GM12864 (cell line): Measurements from ENCODE around the gene FLT1.

Experiments used
- DNase-seq: peaks from one replicate; pipeline ENCODE4 v3.0.0-alpha.2; 2011; ENCODE audit warnings: low read depth
- H3K4me3 ChIP-seq: 2 replicates; pipeline ENCODE4 v1.5.1; 2011; ENCODE audit warnings: mild to moderate bottlenecking, low read depth, low read length, control low read depth
- CTCF ChIP-seq: IDR thresholded peaks from 2 replicates; pipeline ENCODE4 v1.5.1; 2011; ENCODE audit warnings: low read depth, mild to moderate bottlenecking, moderate library complexity, low read length, control low read depth, inconsistent platforms; ENCODE audit errors: missing control alignments

FLT1 gene

DNA sequence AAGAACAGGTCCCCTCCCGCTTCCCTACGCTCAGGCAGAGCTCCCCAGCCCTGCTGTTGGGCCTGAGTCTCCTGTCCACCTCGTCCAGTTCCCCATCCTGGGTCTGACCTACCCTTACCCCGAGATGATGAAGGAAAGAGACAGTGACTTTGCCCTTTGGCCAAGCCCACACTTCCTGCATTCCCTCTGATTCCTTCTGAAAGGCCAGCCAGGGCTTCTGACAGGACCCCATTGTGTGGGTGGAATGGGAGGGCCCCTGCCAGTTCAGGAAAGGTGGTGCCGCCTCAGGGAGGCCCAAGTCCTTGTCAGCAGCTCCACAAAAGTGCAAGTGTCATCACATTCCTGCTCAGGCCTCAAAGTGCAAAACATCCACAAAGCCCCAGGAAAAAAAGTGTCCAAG lies 178.8 kb downstream of the FLT1 start:
- no peak overlapping the region for H3K4me3 ChIP-seq
- no peak for DNase-seq
- no peak for TF ChIP-seq CTCF

- no peak for TF ChIP-seq CTCF
- no peak for DNase-seq
- H3K4me3 ChIP-seq, result no peak overlapping the region
These were observed 180.0 kb downstream of the FLT1 start for GRCh38 chr13:28314879-28315278.

DNA sequence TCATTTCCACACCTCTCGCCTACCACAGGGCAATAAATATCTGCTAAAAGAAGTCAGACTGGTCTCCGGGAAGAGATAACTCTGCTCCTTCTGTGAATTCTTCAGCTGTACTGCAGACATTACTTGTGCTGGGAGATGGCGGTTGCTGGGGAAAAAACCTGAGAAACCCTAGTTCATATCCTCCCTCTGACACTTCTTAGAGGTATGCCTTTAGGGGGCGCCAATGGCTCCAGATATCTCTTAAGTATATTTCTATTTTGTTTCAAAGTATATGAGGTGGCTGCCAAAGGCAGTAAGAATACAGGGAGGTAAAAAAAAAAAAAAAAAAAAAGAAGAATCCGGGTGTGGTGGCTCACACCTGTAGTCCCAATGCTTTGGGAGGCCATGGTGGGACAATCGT lies 181.3 kb downstream of the FLT1 start:
- peak; percentile 29 for TF ChIP-seq CTCF
- no peak for DNase-seq
- H3K4me3 ChIP-seq, result no peak overlapping the region

GRCh38 chr13:28306325-28306724 lies 188.6 kb downstream of the FLT1 start:
- DNase-seq, result no peak
- no peak for TF ChIP-seq CTCF
- no peak overlapping the region for H3K4me3 ChIP-seq

GRCh38 chr13:28301839-28302238 lies 193.1 kb downstream of the FLT1 start:
- no peak for TF ChIP-seq CTCF
- H3K4me3 ChIP-seq, result no peak overlapping the region
- no peak for DNase-seq

GRCh38 chr13:28299916-28300315 lies 195.0 kb downstream of the FLT1 start:
- H3K4me3 ChIP-seq, result no peak overlapping the region
- no peak for TF ChIP-seq CTCF
- DNase-seq, result no peak

DNA sequence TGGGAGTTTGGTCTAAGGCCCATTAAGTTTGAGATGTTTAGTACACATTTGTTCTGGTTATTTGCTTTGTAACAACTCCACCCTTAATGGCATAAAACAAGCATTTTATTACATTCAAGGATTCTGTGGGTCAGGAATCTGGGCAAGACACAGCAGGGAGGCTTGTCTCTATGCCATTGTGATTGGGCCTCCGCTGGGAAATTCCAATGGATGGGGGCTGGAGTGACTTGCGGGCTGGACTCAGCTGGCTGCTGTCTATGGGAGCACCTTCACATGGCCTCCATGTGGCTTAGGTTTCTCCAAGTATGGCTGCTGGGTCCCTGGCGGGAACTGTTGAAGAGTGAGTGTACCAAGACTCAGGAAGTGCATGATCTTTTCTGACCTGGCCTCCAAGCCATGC lies 197.6 kb downstream of the FLT1 start:
- no peak for TF ChIP-seq CTCF
- no peak overlapping the region for H3K4me3 ChIP-seq
- DNase-seq, result no peak
